Measurements from ENCODE around the gene PRKN. TPM values are rescaled to one million over a fixed set of nuclear protein-coding genes. Genes with fewer than 3 reads are reported as not detected.
A peak's percentile ranks its signal among the peaks of the same experiment; 100 is the strongest.

The PRKN gene
- total RNA-seq, 1 donor from 2014 or later = 1.2 TPM

GRCh38 chr6:162074641-162075275 is 652.8 kb downstream of the PRKN start:
- Histone ChIP-seq H3K4me3 (ENCODE audit: low read depth, low read length) (no peak overlapping the region), H3K27me3 (ENCODE audit: control insufficient read depth, insufficient read depth, low read length) (no peaks in the 10 kb centered on the region), H3K36me3 (ENCODE audit: control insufficient read depth, insufficient read depth, low read length) (no peaks in the 10 kb centered on the region)
- DNase-seq (ENCODE audit: low read depth) = peak; percentile 45
- no peak for TF ChIP-seq CTCF (IDR thresholded peaks at IDR 0.05; ENCODE audit: insufficient read depth, low read length, poor library complexity, severe bottlenecking)

GRCh38 chr6:162070639-162071038 is 656.9 kb downstream of the PRKN start:
- no peak for DNase-seq (ENCODE audit: low read depth)
- H3K36me3 ChIP-seq (ENCODE audit: control insufficient read depth, insufficient read depth, low read length) = no peaks in the 10 kb centered on the region

GRCh38 chr6:162069995-162070394 is 657.6 kb downstream of the PRKN start:
- no peak for DNase-seq (ENCODE audit: low read depth)

More at GRCh38 chr6:162070639-162071038, 656.9 kb downstream of the PRKN start:
- Histone ChIP-seq H3K4me3 (ENCODE audit: low read depth, low read length) (no peak overlapping the region), H3K27me3 (ENCODE audit: control insufficient read depth, insufficient read depth, low read length) (no peaks in the 10 kb centered on the region)
- TF ChIP-seq CTCF (IDR thresholded peaks at IDR 0.05; ENCODE audit: insufficient read depth, low read length, poor library complexity, severe bottlenecking) = no peak

GRCh38 chr6:162068340-162068739 is 659.2 kb downstream of the PRKN start:
- no peak for TF ChIP-seq CTCF (IDR thresholded peaks at IDR 0.05; ENCODE audit: insufficient read depth, low read length, poor library complexity, severe bottlenecking)
- Histone ChIP-seq H3K4me3 (ENCODE audit: low read depth, low read length) (no peak overlapping the region), H3K27me3 (ENCODE audit: control insufficient read depth, insufficient read depth, low read length) (no peaks in the 10 kb centered on the region), H3K36me3 (ENCODE audit: control insufficient read depth, insufficient read depth, low read length) (no peaks in the 10 kb centered on the region)
- no peak for DNase-seq (ENCODE audit: low read depth)

More at GRCh38 chr6:162069995-162070394, 657.6 kb downstream of the PRKN start:
- Histone ChIP-seq H3K36me3 (ENCODE audit: control insufficient read depth, insufficient read depth, low read length) (no peaks in the 10 kb centered on the region), H3K4me3 (ENCODE audit: low read depth, low read length) (no peak overlapping the region), H3K27me3 (ENCODE audit: control insufficient read depth, insufficient read depth, low read length) (no peaks in the 10 kb centered on the region)
- TF ChIP-seq CTCF (IDR thresholded peaks at IDR 0.05; ENCODE audit: insufficient read depth, low read length, poor library complexity, severe bottlenecking) = no peak

GRCh38 chr6:162063666-162064065 is 663.9 kb downstream of the PRKN start:
- no peak for DNase-seq (ENCODE audit: low read depth)
- TF ChIP-seq CTCF (IDR thresholded peaks at IDR 0.05; ENCODE audit: insufficient read depth, low read length, poor library complexity, severe bottlenecking) = no peak
- Histone ChIP-seq H3K36me3 (ENCODE audit: control insufficient read depth, insufficient read depth, low read length) (no peaks in the 10 kb centered on the region), H3K27me3 (ENCODE audit: control insufficient read depth, insufficient read depth, low read length) (no peaks in the 10 kb centered on the region), H3K4me3 (ENCODE audit: low read depth, low read length) (no peak overlapping the region)

Data from kidney epithelial cell (primary cell).